Activated CD4-positive, alpha-beta T cell treated with anti-CD3 and anti-CD28 coated beads, Interleukin-2, amount 50 U/mL, for 4 hours (primary cell): Measurements from ENCODE around the gene PSMD8.
"Not testable (repeated sequence)": the region's sequence is repeated elsewhere in the genome, so short reads cannot be mapped to it uniquely, and the experiment has no call there.

ENCODE experiments used
- DNase-seq, 2 experiments: peaks; one replicate each; pipeline ENCODE4 v3.0.0-alpha.2; 2020

The PSMD8 gene

DNA sequence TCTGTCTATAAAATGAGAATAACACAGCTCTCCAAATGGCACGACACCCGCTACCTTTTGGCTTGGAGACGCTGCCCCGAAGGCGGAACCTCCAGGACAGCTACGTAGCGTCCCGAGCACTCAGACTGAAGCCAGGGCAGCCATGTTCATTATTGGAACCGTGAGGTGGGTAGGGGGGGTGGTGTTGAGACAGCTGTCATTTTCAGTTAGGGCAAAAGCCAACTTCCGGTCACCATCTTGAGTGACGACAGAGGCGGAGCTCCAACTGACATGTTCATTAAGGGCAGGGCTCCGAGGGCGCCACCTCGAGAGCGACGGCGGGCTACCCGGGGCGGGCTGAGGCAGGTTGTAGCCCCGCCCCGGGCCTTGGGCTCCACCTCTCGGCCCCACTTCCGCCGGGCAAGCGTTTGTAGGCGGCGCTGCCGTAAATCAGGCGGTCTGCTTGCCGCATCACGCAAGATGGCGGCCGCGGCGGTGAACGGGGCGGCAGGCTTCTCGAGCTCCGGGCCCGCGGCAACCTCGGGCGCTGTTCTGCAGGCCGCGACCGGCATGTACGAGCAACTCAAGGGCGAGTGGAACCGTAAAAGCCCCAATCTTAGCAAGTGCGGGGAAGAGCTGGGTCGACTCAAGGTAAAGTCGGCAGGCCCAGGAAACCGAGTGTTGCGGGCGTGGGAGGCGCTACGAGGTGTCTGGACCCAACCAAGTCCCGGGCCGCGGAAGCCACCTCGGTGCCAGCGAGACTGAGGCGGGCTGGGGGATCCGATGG is at the start of gene PSMD8:
Gene PSMD8 (plus strand): TSS at position 240 of the 766 bp plus-strand sequence. CDS start 31 bp downstream, at position 271.
- peak; percentile 97 for DNase-seq

DNA sequence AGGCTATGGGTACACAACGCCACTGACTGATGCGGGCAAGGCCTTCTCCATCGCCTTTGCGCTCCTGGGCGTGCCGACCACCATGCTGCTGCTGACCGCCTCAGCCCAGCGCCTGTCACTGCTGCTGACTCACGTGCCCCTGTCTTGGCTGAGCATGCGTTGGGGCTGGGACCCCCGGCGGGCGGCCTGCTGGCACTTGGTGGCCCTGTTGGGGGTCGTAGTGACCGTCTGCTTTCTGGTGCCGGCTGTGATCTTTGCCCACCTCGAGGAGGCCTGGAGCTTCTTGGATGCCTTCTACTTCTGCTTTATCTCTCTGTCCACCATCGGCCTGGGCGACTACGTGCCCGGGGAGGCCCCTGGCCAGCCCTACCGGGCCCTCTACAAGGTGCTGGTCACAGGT is 47.8 kb upstream of the PSMD8 start:
- DNase-seq, result no peak

DNA sequence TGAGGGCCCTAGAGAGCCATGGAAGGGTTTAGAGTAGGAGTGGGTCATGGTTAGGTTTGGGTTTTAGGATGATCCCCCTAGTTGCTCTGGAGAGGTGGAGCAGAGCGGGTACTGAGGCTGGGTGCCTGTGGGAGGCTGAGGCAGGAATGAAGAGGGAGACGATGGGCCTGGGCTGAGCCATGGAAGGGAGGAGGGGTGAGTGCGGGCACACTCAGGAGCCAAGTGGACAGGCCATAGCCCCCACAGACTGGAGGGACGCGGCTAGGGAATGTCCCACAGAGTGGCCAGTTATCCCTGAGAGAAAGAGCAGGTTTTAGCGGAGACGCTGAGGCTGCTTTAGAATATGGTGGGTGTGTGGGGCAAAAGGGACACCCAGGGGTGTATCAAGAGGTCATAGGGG is 44.7 kb upstream of the PSMD8 start:
- DNase-seq, result no peak

DNA sequence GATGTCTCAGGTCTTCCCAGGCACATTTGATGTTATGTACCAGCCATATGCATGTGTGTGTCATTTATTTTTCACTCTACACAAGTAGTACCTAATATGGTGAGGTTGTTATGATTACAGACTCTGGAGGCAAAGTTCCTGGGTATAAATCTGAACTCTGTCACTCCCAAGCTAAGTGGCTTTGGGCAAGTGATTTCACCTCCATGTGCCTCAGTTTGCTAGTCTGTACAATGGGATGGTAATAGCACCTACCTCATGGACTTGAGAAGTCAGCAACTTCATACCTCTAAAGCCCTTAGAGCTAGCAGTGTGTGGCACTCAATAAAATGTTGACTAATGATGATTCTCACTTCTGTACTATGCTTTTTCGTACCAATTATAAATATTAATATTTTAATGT is 42.6 kb upstream of the PSMD8 start:
- DNase-seq, result no peak

DNA sequence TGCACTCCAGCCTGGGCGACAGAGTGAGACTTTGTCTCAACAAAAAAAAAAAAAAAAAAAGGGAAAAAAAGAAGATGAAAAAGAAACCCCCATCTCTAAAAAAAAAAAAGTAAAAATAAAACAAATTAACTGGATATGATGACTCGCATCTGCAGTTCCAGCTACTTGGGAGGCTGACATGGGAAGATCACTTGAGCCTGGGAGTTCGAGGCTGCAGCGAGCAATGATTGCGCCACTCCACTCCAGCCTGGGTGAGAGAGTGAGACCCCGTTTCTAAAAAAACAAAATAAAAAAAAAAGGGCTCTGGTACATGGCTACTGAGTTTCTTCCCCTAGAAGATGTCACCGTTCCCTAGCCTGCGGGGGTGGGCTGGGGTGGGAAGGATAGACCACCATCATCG is 41.1 kb upstream of the PSMD8 start:
- DNase-seq, result no peak

DNA sequence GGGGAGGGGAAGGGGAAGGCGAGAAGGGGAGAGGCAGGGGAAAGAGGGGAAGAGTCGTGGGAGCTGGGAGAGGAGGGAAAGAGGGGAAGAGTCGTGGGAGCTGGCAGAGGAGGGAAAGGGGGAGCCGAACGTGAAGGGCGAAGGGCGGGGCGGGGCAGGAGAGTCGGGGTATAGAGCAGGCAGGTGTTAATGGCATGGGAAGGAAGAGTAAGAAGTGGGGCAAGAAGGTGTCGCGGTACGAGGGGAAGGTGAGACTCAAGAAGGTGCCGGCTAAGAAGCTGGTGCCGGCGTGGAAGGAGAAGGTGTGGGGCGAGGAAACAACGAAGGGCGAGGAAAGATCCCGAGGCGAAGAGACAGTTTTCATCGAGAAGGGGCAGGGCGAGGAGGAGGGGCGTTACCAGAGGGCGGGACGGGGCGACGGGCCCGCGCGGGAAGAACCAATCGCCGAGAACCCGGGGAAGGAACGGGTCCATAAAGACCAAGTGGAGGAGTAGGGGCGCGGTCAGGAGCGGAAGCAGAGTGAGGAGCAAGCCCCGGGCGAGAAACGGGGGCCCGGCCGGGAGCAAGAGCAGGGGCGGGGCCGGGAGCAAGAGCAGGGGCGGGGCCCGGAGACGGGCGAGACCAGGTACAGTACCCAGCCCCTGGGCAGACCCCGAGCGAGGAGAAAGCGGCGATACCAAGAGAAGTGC is 38.3 kb upstream of the PSMD8 start:
- DNase-seq, result peak; percentile 93 to 94

DNA sequence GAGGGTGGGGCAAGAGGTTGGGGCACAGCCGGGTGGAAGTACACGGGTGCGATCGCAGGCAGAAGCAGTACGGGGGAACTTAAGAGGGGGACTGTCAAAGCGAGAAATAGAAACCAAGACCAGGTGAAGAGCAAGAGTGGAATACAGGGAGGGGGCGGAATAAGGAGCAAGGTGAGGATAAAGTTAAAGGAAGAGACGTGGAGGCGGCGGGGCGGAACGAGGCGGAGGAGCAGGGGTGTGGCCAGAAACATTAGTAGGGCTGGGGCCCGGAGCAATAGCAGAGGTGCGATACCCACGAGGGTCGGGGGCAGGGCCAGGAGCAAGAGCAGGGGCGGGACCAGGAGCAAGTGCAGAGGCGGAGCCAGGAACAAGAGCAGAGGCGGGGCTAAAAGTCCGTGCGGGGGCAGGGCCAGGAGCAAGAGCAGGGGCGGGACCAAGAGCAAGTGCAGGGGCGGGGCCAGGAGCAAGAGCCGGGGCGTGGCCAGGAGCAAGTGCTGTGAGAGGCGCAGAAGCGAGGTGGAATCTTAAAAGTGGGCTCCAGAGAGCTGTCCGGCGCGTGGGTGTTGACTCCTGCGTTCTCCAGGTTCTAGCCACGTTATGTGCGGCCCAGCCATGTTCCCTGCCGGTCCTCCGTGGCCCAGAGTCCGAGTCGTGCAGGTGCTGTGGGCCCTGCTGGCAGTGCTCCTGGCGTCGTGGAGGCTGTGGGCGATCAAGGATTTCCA is 37.6 kb upstream of the PSMD8 start:
- peak; percentile 93 to 94 for DNase-seq

DNA sequence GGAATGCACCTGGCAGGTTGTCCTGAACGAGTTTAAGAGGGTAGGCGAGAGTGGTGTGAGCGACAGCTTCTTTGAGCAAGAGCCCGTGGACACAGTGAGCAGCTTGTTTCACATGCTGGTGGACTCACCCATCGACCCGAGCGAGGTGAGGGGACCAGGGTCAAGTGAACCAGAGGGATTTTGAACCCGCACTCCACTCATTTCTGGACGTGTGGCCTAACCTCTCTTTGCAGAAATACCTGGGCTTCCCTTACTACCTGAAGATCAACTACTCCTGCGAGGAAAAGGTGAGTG is 37.1 kb upstream of the PSMD8 start:
- DNase-seq, result no peak

DNA sequence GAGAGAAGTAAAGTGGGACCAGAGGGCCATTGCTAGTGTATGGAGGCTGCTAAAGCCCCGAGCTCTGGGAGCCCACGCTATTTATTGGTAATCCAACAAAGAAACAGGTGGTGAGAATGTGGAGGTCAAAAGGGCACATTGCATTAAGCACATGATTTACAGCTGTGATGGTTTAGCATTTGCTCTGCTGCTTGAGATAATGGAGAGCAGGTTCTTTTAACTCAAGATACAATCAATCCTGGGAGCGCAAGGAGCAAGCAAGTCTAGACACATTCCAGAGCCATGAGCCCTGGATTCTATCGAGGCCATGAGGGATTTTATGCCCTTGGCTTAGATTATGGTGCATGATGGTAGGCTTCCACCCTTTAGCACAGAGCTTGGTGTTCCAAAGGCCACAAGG is 35.4 kb upstream of the PSMD8 start:
- not testable (repeated sequence) for DNase-seq

DNA sequence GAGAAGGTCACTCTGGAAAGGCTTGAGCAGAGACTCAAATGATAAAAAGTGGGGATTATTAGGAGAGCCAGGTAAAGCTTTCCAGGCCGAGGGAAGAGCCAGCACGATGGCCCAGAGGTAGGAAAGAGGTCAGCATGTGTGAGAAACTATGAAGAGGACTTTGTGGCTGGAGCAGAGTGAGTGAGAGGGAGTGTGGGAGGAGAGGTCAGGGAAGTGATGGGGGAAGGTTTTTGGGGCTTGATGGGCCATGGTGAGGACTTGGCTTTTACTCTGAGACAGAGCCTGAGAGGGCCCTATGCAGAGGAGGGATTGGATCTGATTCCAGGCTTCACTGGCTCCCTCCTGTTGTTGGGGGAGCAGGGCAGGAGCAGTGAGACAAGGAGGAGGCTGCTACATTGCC is 33.4 kb upstream of the PSMD8 start:
- DNase-seq, result no peak

DNA sequence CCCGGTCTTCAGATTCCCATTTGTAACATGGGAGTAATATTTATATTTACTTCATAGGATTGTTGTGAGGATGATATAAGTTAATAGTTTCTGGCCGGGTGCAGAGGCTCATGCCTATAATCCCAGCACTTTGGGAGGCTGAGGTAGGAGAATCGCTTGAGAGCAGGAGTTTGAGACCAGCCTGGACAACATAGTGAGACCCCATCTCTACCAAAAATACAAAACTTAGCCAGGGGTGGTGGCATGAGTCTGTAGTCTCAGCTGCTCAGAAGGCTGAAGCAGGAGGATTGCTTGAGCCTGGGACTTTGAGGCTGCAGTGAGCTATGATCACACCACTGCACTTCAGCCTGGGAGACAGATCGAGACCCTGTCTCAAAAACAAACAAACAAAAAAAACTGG is 27.5 kb upstream of the PSMD8 start:
- DNase-seq, result no peak

DNA sequence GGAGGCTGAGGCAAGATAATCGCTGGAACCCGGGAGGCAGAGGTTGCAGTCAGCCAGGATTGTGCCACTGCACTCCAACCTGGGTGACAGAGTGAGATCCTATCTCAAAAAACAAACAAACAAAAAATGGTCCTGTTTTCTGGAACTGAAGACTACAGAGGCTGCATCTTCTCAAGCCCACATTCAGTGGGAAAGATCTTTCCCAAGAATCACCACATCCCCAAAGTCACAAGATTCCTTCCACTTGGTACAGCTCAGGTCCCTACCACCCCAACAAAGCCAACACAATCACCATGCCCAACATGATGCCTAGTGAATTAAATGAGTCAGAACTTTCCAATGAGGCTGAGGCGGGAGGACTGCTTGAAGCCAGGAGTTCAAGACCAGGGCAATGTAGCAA is 23.5 kb upstream of the PSMD8 start:
- DNase-seq, result no peak

DNA sequence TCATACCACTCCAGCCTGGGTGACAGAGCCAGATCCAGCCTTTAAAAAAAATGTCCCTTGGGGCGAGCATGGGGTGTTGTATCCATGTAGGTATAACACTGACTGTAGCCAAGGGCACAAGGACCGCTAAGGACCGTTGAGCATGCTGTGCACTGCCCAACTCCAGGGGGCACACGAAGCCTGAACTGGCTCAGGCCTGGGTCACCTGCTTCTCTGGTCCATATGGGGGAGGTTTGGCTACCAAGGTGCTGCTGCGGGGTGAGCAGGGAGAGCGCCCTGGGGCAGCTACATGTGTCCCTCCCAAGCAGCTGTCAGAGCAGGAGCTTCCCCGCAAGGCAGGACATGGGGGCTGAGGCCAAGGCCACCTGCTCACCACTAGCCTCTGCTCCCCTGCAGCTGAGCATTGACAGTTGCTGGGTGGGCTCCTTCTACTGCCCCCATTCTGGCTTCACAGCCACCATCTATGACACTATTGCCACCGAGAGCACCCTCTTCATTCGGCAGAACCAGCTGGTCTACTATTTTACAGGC is 22.4 kb upstream of the PSMD8 start:
- no peak for DNase-seq

DNA sequence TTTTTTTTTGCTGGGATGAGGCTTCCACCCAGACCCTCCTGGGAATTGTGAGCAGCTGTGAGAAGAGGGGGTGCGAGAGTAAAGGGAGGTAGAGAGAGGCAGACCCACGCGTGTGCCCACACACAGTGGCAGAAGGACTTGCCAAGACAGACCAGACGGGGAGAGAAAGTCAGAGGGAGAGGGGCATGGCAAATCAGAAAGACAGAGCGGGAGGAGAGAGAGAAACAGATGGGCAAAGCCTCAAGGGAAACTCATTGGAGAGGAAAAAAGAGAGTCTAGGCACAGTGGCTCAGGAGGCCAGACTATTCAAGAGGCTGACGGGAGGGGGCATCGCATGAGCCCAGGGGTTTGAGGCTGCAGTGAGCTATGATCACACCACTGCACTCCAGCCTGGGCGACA is 21.8 kb upstream of the PSMD8 start:
- DNase-seq, result no peak

DNA sequence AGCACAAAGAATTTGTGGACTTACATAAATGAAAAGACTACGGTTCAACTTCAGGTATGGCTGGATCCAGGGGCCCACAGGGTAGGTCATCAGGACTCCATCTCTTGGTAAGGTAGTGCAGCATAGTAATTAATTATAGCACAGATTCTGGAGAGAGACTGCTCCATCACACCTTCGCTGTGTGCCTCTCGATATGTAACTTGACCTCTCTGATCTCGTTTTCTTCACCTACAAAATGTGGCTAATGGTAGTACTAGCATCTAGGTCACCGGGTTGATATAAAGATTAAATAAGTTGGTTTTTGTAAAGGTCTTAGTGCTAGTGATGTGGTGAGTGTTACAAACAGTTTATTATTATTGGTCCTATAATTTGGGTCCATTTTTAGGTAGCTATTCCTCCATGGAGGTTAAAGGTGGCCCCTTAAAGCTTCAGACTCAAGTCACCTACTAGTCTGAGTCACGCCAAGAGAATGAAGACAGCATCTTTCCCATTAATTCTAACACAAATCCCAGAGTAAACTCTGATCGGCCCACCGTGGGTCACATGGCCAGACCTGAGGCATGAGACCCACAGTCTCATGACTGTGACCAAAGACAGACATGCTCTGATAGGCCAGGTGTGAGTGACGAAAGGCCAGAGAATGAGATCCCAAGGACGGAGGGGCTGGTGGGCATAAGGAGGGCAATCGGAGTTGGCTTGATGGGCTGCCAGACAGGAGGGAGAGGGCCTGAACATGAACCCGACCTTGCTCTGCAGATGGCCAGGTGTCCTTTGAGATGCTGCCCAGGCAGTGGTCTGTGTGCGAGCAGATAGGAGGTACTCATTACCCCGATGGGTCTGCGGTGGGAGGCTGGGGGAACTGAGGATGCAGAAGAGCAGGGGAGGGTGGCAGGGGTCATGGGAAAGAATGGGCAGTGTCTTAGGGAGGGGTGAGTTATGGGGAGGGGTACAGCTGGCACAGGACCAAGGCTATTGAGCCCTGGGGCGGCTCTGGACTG is 18.3 kb upstream of the PSMD8 start:
- no peak for DNase-seq

DNA sequence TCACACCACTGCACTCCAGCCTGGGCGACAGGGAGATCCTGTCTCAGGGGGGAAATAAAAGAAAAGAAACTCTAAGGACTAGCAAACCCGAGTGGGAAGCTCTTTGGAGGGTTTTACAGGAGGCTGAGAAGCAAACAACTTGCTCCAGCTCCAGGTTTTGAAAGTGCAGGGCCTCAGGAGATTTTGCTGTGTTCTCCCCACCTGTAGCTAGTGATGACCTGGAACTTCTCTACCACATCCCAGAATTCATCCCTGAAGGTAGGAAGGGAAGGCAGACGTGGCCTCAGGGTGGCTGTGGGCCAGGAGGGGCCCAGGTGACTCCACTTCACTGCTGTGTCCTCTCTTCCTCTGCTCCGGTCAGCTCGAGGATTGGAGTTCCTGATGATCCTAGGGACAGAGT is 16.3 kb upstream of the PSMD8 start:
- no peak for DNase-seq

DNA sequence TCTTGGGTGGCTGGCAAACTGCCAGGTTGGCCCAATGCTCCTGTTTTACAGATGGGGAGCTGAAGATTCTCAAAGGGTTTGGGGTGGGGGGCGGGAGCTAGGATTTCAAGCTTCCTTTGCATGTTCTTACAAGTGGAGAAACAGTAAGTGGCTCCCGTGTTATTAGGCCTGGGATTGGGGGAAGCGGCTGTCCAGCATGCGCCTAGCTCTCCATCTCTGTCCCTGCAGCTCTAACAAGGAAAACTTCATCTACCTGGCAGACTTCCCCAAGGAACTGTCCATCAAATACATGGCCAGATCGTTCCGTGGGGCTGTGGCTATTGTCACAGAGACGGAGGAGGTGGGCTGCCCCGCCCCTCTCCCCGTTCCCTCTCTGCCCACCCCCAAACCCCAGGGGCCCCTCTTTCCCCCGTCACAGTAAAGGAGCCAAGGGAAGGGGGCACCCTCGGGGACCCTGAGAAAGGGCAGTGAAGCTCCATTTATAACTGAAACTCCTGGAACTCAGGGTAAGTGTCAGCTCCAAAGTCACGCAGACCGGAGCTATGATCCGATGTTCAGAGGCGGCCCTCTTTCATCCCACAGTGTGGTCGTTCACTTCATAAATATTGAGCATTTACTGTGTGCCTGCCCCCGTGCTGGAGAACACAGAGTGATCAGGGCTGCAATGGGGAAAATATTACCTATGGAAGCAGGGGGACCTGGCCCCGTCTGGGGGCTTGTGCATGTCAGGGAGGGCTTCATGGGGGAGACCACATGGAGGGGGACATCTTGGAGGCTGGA is 14.9 kb upstream of the PSMD8 start:
- no peak for DNase-seq

DNA sequence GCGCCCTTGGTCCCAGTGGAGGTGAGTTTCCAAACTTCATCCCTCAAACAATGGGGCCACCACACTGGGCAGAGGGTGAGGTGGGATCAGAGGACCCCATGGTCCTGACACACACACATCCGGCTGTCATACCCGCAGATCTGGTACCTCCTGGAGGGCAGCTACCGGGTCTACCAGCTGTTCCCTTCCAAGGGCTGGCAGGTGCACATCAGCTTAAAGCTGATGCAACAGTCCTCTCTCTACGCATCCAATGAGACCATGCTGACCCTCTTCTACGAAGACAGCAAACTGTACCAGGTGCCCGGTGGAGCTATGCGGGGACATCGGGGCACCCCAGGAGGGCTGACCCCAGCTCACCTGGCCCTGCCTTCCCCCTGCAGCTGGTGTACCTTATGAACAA is 14.0 kb upstream of the PSMD8 start:
- DNase-seq, result no peak

DNA sequence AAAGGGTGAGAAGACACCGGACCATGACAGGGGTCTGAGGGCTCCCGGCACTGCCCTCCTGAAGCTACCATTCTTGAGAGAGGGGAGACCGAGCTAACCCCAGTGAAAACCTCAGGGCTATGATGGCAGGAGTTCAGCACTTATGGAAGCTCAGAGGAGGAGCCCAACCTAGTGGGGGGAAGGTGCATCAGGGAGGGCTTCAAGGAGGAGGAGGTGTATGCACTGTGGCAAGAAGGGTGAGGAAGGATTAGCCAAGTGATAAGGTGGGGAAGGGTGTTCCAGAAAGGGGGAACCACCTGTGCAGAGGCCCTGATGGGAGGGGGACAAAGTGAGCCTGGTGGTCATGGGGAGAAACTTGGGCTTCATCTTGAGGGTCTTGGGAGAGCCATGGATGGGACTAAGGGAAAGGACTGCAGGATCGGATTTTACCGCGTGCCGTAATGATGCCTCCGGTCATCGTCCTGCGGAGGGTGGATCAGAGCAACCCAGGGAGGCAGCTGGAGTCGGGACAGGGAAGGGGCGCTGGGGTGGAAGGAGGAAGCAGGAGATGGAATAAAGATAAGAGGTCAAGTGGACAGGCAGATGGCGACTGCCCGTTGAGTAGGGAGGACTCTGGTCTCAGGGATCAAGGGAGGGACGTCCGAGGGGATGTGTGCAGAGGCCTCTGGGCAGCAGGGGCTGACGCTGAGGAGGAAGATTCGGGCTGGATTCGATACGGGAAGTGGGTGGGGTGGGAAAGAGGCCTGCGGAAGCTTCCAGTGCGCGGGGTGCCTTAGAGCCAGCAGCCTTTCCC is 13.3 kb upstream of the PSMD8 start:
- DNase-seq, result no peak

DNA sequence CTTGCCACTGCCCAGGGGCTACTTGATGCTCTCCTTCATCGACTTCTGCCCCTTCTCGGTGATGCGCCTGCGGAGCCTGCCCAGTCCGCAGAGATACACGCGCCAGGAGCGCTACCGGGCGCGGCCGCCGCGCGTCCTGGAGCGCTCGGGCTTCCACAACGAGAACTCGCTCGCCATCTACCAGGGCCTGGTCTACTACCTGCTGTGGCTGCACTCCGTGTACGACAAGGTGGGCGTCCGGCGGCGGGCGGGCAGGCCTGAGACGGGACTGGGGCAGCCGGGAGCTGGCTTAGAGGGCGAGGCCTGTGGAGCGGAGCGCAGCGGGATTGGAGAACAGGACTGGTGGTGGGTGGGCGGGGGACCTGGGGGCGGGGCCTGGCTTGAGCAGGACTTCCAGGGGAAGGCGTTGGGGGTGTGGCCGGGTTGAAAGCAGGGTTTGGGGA is 12.7 kb upstream of the PSMD8 start:
- peak; percentile 45 to 53 for DNase-seq
